Pancreas (tissue), 10 donors: ENCODE data around the gene SFTPA2. TPM values are rescaled to one million over a fixed set of nuclear protein-coding genes. Genes with fewer than 3 reads are reported as not detected.

Source experiments
- ATAC-seq, 4 donors: fragments of 200-7000 bp; cut with Tn5 transposase; one replicate each; pipeline versions ENCODE4 v1.8.0 to v1.9.1; 2020; ENCODE audit warnings: mild to moderate bottlenecking in 4 of 4, moderate library complexity in 4 of 4
- DNase-seq, 6 donors: peaks; one replicate each; pipeline ENCODE4 v3.0.0-alpha.2; 2020
- FAIRE-seq: peaks from 2 replicates; lab custom pipeline; 2012; peaks lifted over from hg19 to GRCh38; lab: Jason Lieb, UNC
- H3K27ac ChIP-seq, 4 donors: fragments of 200-600 bp; sonication (generic); 1 replicate in 3 of 4; 2 replicates in 1 of 4; pipeline versions ENCODE4 v1.5.0 to v1.8.0; 2020
- H3K27me3 ChIP-seq, 4 donors: fragments of 200-600 bp; one replicate each; pipeline ENCODE4 v1.8.0; 2021
- H3K36me3 ChIP-seq, 3 donors: fragments of 200-600 bp; sonication (generic) in 1 of 3; one replicate each; pipeline versions ENCODE4 v1.5.0 to v1.8.0; 2020 to 2021
- H3K4me1 ChIP-seq, 3 donors: fragments of 200-600 bp; one replicate each; pipeline ENCODE4 v1.8.0; 2021
- H3K4me3 ChIP-seq, 4 donors: fragments of 200-600 bp; sonication (generic) in 2 of 4; one replicate each; pipeline versions ENCODE4 v1.5.0 to v1.8.0; 2020 to 2021
- H3K9me3 ChIP-seq, 4 donors: fragments of 200-600 bp; one replicate each; pipeline ENCODE4 v1.8.0; 2021
- CTCF ChIP-seq, 4 donors: fragments of 200-600 bp; sonication (generic) in 3 of 4; IDR thresholded peaks; one replicate each; pipeline versions ENCODE4 v1.5.0 to v1.8.0; 2021; ENCODE audit warnings: antibody characterized with exemption in 4 of 4
- WGBS, 2 donors: extraction: QIAGEN DNeasy Blood & Tissue Kit; methylation state at CpG; one replicate each; pipeline ENCODE4 v1.1.7; 2013; 5-methylcytosine and 5-hydroxymethylcytosine counted together
- intact Hi-C, 3 donors: fragments of 100-400 bp; cut with DNase I; formaldehyde crosslinking; loops; one replicate each; pipeline versions ENCODE4 v1.11.1 to v1.14.2; 2022
- polyA plus RNA-seq, 2 donors: library from polyadenylated mRNA; stranded (reverse); fragments of 200-250 nt; gene quantifications; one replicate each; pipeline ENCODE4 v1.2.3, GENCODE V29; 2013
- total RNA-seq, 6 donors: library from RNA; stranded (reverse); fragmentation: NEBNext Ultra II Directional in 4 of 6; extraction: Animal tissue kit (Norgen Biotek cat#: 25700) in 4 of 6; gene quantifications; one replicate each; pipeline versions ENCODE4 v1.2.1 to v1.2.4, GENCODE V29; 2021 to 2023
- donor health status: healthy with polysubstance abuse.
- donor health status: DM: no; HTN: no; CAD: no; lungs with moderate emphysema.
- donor health status: DM: no; HTN: no; CAD: no.
- donor health status: control.
- donor health status: control.
- donor health status: Bipolar disorder and iron deficiency.
- donor health status: DM: yes; HTN: yes; CAD: no.
- donor health status: DM: no; HTN: no; CAD: no.
- donor health status: DM: no; HTN: no; CAD: no.
- donor health status: DM: yes; HTN: yes; CAD: no.

Gene SFTPA2
- total RNA-seq (10 to 100 TPM in 1 of 6 donors, 1 to 10 TPM in 3, under 1 TPM in 2; 0.52 to 11.6 (median 1.6) TPM), polyA plus RNA-seq (1 to 10 TPM; 1.1 to 2.0 TPM)

DNA sequence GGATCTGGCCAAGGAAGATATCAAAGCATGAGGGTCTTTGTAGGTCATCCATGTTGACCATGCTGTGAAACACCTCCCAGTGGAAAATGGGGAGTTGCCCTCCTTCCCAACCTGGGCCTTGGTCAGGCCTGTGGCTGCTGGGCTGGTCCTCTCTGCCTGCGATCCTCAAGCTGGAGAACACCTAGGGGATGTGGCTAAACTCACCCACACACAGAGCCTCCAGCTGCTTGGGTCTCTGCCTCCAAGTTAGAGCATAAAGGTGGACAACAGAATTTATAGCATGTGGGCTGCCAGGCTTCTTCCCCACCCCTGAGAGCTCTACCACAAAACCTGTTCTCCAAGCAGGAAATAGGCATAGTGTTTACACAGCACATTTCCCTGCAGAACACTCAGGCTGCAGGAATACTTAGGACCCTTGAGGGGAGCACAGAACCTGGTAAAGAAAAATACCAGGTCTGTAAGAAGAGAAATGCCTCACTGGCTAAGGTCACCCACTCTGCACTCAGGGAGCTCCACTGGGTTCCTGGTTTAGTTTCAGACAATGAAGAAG, at the start of gene SFTPA2:
SFTPA2 (minus strand) TSS at position 248 of the 550 bp plus-strand sequence. CDS start 924 bp downstream, outside the sequence.
- WGBS, 2 donors: 87 to 96% methylated on average over 1 of the region's 1 CpG
- DNase-seq: no peak
- no peaks in the 10 kb centered on the region for H3K9me3 ChIP-seq
- peaks cover 0 to 15% (median 9%) of the 10 kb centered on the region in 3 donors for H3K4me1 ChIP-seq
- FAIRE-seq: no peak
- peak within 1 kb of the TSS in 1 of 4 donors; percentile 13 for H3K27ac ChIP-seq
- intact Hi-C loops: no loop called here
- no peaks in the 10 kb centered on the region for H3K27me3 ChIP-seq
- peak; percentile 56 to 73 (median 67) for ATAC-seq
- no peak within 1 kb of the TSS for H3K4me3 ChIP-seq
- no peaks in the 10 kb centered on the region for H3K36me3 ChIP-seq
- no peak for TF ChIP-seq CTCF (IDR thresholded peaks at IDR 0.05)

- no peaks in the 10 kb centered on the region for H3K27me3 ChIP-seq
- FAIRE-seq (no peak), ATAC-seq (peak in 3 of 4 donors; percentile 74 to 93 (median 83)), DNase-seq (peak in 5 of 6 donors; percentile 21 to 73 (median 46))
- no peaks in the 10 kb centered on the region for H3K36me3 ChIP-seq
- peak; percentile 42 to 73 (median 46) for TF ChIP-seq CTCF (IDR thresholded peaks at IDR 0.05)
- WGBS, 2 donors: 45 to 53% methylated on average over 20 of the region's 20 CpGs
- no peaks in the 10 kb centered on the region for H3K9me3 ChIP-seq
- intact Hi-C loops: loop anchor here in 1 of 3 donors (10.0 kb wide), 1 partner anchor 64 kb away; no protein-coding TSS in a partner anchor
- H3K27ac ChIP-seq: no peak overlapping the region
- no peak overlapping the region for H3K4me3 ChIP-seq
- no peaks in the 10 kb centered on the region for H3K4me1 ChIP-seq
Observed at GRCh38 chr10:79608505-79609375, 48.5 kb upstream of the SFTPA2 start.

DNA sequence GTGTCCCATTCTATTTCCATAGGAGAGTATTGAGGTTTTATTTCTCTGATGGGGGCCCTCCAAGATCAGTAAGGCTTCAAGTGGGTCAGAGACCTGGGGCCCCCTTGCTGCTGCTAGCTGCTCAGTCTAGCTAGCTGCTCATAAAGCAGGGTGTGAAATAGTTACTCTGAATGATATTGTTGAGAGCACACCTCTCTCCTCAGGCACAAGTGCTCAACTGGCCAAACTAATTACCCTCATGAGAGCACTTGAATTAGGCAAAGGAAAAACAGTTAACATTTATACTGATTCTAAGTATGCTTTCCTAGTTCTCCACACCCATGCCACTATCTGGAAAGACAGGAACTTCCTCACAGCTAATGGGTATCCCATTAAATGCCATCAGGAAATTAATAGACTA, 45.1 kb upstream of the SFTPA2 start:
- Histone ChIP-seq H3K27ac (no peak overlapping the region), H3K4me1 (no peaks in the 10 kb centered on the region), H3K9me3 (no peaks in the 10 kb centered on the region), H3K27me3 (no peaks in the 10 kb centered on the region), H3K36me3 (no peaks in the 10 kb centered on the region), H3K4me3 (no peak overlapping the region)
- DNase-seq (no peak), FAIRE-seq (no peak), ATAC-seq (no peak)
- intact Hi-C loops: loop anchor here in 1 of 3 donors (10.0 kb wide), 1 partner anchor 61 kb away; no protein-coding TSS in a partner anchor
- TF ChIP-seq CTCF (IDR thresholded peaks at IDR 0.05): no peak

DNA sequence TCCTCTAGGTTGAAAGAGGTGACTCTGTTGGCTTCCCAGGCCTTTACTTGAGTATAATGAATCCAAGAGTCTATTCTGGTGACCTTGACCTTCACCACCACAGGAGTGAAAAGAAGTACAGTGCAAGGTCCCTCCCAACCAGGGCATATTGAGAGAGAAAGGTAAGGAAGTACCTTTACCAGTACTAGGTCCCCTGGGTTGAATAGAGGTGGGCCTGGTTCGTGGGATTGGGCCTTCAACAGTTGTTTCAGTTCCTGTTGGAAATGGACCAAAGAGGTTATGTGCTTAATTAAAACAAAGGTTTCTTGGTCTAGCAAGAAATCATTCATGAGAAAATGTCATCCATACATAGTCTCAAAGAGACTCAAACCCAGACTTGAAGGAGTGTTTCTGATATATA, 44.1 kb upstream of the SFTPA2 start:
- WGBS, 2 donors: 68 to 74% methylated on average over 1 of the region's 1 CpG
- Histone ChIP-seq H3K9me3 (no peaks in the 10 kb centered on the region), H3K27me3 (no peaks in the 10 kb centered on the region), H3K4me1 (no peaks in the 10 kb centered on the region), H3K4me3 (no peak overlapping the region), H3K27ac (no peak overlapping the region), H3K36me3 (no peaks in the 10 kb centered on the region)
- no peak for TF ChIP-seq CTCF (IDR thresholded peaks at IDR 0.05)
- DNase-seq (no peak), FAIRE-seq (no peak), ATAC-seq (no peak)
- intact Hi-C loops: loop anchor here in 1 of 3 donors (10.0 kb wide), 1 partner anchor 59 kb away; no protein-coding TSS in a partner anchor
